HL-60 (cell line): Measurements from ENCODE around the gene MACF1.
A peak's percentile ranks its signal among the peaks of the same experiment; 100 is the strongest.

ENCODE experiments used
- DNase-seq, 2 experiments: peaks; one replicate each; pipeline ENCODE4 v3.0.0-alpha.2; 2010 to 2020; ENCODE audit warnings: low read depth in 1 of 2, low spot score in 1 of 2
- H3K27ac ChIP-seq: fragments of 250-450 bp; sonication (Bioruptor Pico); replicated peaks from 2 replicates; pipeline ENCODE4 v1.5.1; 2020; ENCODE audit warnings: mild to moderate bottlenecking, moderate library complexity
- H3K27me3 ChIP-seq: fragments of 250-450 bp; sonication (Bioruptor Pico); 2 replicates; pipeline ENCODE4 v1.5.1; 2021; ENCODE audit warnings: mild to moderate bottlenecking, moderate library complexity; ENCODE audit not compliant: insufficient read depth, poor library complexity, severe bottlenecking
- H3K4me3 ChIP-seq: replicated peaks from 2 replicates; pipeline ENCODE4 v1.5.1; 2011; ENCODE audit warnings: mild to moderate bottlenecking, control low read depth, low read length; ENCODE audit not compliant: insufficient read depth
- GABPA ChIP-seq: IDR thresholded peaks from 2 replicates; pipeline ENCODE4 v1.6.1; 2012; ENCODE audit warnings: low read depth
- POLR2AphosphoS5 ChIP-seq: IDR thresholded peaks from 2 replicates; pipeline ENCODE4 v1.6.1; 2012; ENCODE audit warnings: low read depth
- SPI1 ChIP-seq: IDR thresholded peaks from 2 replicates; pipeline ENCODE4 v1.6.1; 2012; ENCODE audit warnings: low read depth, mild to moderate bottlenecking, borderline replicate concordance
- TF ChIP-seq, protein P1 (sequence below): IDR thresholded peaks from one replicate; pipeline ENCODE4 v1.5.1; 2011; ENCODE audit warnings: low read length, control low read depth, inconsistent platforms; ENCODE audit not compliant: insufficient read depth
- TF ChIP-seq, protein P2 (sequence below): IDR thresholded peaks from 2 replicates; pipeline ENCODE4 v1.6.1; 2012; ENCODE audit warnings: low read depth; ENCODE audit not compliant: insufficient replicate concordance

MACF1 gene

DNA sequence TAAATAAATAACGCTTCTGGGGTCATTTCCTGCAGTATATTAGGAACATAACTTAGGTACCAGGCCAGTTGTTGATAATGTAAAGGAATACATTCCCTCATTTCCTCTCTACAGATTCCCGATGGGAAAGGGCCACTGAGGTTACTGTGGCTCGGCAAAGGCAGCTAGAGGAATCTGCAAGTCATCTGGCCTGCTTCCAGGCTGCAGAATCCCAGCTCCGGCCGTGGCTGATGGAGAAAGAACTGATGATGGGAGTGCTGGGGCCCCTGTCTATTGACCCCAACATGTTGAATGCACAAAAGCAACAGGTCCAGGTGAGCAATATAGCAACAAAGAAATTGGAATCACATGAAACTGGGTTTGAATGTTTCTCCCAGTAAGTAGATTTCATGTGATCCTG is 177.3 kb downstream of the MACF1 start:
- no peaks in the 10 kb centered on the region for H3K27me3 ChIP-seq
- H3K4me3 ChIP-seq, result no peak overlapping the region
- no peak overlapping the region for H3K27ac ChIP-seq
- no peak for DNase-seq
- no peak for TF ChIP-seq POLR2AphosphoS5
- TF ChIP-seq, protein P1, sequence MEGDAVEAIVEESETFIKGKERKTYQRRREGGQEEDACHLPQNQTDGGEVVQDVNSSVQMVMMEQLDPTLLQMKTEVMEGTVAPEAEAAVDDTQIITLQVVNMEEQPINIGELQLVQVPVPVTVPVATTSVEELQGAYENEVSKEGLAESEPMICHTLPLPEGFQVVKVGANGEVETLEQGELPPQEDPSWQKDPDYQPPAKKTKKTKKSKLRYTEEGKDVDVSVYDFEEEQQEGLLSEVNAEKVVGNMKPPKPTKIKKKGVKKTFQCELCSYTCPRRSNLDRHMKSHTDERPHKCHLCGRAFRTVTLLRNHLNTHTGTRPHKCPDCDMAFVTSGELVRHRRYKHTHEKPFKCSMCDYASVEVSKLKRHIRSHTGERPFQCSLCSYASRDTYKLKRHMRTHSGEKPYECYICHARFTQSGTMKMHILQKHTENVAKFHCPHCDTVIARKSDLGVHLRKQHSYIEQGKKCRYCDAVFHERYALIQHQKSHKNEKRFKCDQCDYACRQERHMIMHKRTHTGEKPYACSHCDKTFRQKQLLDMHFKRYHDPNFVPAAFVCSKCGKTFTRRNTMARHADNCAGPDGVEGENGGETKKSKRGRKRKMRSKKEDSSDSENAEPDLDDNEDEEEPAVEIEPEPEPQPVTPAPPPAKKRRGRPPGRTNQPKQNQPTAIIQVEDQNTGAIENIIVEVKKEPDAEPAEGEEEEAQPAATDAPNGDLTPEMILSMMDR, result no peak
- TF ChIP-seq, protein P2, sequence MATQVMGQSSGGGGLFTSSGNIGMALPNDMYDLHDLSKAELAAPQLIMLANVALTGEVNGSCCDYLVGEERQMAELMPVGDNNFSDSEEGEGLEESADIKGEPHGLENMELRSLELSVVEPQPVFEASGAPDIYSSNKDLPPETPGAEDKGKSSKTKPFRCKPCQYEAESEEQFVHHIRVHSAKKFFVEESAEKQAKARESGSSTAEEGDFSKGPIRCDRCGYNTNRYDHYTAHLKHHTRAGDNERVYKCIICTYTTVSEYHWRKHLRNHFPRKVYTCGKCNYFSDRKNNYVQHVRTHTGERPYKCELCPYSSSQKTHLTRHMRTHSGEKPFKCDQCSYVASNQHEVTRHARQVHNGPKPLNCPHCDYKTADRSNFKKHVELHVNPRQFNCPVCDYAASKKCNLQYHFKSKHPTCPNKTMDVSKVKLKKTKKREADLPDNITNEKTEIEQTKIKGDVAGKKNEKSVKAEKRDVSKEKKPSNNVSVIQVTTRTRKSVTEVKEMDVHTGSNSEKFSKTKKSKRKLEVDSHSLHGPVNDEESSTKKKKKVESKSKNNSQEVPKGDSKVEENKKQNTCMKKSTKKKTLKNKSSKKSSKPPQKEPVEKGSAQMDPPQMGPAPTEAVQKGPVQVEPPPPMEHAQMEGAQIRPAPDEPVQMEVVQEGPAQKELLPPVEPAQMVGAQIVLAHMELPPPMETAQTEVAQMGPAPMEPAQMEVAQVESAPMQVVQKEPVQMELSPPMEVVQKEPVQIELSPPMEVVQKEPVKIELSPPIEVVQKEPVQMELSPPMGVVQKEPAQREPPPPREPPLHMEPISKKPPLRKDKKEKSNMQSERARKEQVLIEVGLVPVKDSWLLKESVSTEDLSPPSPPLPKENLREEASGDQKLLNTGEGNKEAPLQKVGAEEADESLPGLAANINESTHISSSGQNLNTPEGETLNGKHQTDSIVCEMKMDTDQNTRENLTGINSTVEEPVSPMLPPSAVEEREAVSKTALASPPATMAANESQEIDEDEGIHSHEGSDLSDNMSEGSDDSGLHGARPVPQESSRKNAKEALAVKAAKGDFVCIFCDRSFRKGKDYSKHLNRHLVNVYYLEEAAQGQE, result no peak
- TF ChIP-seq SPI1, result no peak
- TF ChIP-seq GABPA, result no peak

DNA sequence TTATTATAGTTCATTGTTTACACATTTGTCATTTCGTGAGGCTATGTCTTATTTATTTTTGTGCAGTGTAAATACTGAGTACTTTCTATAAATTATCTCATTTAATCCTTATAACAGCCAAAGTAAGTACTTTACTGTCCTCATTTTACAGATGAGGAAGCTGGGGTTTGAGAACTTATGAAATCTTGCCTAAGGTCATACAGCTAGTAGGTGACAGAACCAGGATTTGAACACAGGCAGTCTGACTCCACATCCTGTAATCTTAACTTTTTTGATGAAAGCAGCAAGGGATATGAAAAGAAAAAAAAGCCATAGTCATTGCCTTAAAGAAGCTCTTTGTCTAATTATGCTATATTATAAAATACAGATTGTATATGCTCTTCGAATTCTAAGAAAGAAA is 179.8 kb downstream of the MACF1 start:
- Histone ChIP-seq H3K27ac (no peak overlapping the region), H3K27me3 (no peaks in the 10 kb centered on the region), H3K4me3 (no peak overlapping the region)
- TF ChIP-seq, protein P2, result no peak
- TF ChIP-seq GABPA, result no peak
- TF ChIP-seq SPI1, result no peak
- TF ChIP-seq, protein P1, result no peak
- peak in 1 of 2 experiments; percentile 41 for DNase-seq

DNA sequence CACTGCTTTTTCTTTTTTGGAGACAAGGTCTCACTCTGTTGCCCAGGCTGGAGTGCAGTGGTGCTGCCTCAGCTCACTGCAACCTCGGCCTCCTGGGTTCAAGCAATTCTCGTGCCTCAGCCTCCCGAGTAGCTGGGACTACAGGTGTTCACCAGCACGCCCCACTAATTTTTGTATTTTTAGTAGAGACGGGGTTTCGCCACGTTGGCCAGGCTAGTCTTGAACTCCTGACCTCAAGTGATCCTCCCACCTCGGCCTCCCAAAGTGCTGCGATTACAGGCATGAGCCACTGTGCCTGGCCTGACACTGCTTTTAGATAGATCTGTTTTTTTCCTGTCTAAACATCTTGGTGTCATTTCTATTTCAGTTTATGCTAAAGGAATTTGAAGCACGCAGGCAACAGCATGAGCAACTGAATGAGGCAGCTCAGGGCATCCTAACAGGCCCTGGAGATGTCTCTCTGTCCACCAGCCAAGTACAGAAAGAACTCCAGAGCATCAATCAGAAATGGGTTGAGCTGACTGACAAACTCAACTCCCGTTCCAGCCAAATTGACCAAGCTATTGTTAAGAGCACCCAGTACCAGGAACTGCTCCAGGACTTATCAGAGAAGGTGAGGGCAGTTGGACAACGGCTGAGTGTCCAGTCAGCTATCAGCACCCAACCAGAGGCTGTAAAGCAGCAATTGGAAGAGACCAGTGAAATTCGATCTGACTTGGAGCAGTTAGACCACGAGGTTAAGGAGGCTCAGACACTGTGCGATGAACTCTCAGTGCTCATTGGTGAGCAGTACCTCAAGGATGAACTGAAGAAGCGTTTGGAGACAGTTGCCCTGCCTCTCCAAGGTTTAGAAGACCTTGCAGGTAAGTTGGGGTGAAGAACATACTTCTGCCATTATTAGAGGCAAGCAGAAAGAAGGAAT is 180.8 kb downstream of the MACF1 start:
- Histone ChIP-seq H3K27ac (peak overlapping the region; percentile 12; the same call in 1 of the 2 replicates), H3K4me3 (no peak overlapping the region), H3K27me3 (no peaks in the 10 kb centered on the region)
- DNase-seq, result no peak
- no peak for TF ChIP-seq POLR2AphosphoS5
- TF ChIP-seq, protein P1, result no peak
- TF ChIP-seq GABPA, result no peak
- TF ChIP-seq, protein P2, result no peak
- no peak for TF ChIP-seq SPI1
